ENCODE results near the gene PPARA. TPM values are rescaled to one million over a fixed set of nuclear protein-coding genes. Genes with fewer than 3 reads are reported as not detected.

The PPARA gene
- total and polyA plus RNA-seq, 4 donors = 11.9 to 18.6 (median 12.5) TPM

DNA sequence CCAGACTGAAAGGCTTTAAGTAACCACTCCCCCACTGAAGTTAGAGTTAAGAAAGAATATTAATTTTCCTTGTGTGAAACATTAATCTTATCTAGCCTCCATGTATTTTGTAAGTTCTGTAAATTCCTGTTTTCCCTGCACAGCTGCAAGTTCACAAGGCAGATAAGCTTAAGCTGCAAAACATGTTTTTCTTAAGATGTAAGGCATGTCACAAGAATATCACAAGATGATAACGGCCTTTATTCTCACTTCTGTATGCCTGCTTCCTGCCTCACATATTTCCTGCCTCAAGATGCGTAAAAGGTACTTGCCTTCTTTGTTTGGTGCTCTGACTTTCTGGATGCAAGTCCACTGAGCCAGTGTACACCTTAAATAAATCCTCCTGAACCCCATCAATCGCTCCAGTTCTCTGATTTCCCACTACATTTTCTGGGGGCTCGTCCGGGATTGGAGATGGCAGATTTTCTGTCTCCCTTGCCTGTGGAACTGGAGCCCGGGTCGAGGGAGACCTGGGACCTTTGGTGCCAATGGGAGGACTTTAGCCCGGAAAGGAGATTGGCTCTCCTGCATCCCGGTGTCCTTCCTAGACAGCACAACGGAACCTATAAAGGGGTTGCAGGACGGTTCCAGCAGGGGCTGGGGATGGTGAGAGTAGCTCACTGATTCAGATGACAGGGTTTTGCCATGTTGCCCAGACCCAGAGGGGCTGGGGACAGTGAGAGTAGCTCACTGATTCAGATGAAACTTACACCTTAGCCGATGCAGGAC is 30.2 kb downstream of the PPARA start:
- no peak for DNase-seq (ENCODE audit: low read depth in 4 of 6, low spot score in 6 of 6)
- H3K4me1 ChIP-seq (ENCODE audit: control insufficient read depth, insufficient read depth, low read length) = no peaks in the 10 kb centered on the region
- 94% methylated on average over 10 of the region's 12 CpGs for whole genome bisulfite sequencing (ENCODE audit: insufficient coverage)
- no peak overlapping the region for H3K4me3 ChIP-seq (ENCODE audit: low read depth, low read length)
- H3K9me3 ChIP-seq (ENCODE audit: control insufficient read depth, insufficient read depth, low read length) = peaks cover 19% of the 10 kb centered on the region
- no peaks in the 10 kb centered on the region for H3K27me3 ChIP-seq (ENCODE audit: control insufficient read depth, insufficient read depth, low read length)
- no peak overlapping the region for H3K27ac ChIP-seq (ENCODE audit: low read depth, low read length)
- peaks cover 15% of the 10 kb centered on the region for H3K36me3 ChIP-seq (ENCODE audit: control insufficient read depth, insufficient read depth, low read length)

DNA sequence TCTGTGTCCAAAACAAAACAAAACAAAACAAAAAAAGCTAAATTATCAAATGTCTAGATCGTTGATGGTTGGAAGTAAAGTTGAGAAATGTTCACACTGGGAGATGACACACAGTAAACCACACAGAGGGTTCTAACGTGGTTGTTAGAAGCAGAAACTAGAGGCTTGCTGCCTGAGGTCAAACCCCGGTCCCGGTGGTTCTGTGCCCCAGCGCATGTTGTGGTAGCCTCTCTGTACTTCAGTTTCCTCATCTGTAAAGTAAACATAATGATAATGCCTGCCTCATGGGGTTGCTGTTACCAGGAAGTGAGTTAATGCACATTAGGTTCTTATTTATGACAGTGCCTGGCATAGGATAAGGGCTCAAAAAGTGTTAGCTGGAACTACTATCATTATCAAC is 33.4 kb downstream of the PPARA start:
- Histone ChIP-seq H3K4me3 (ENCODE audit: low read depth, low read length) (no peak overlapping the region), H3K4me1 (ENCODE audit: control insufficient read depth, insufficient read depth, low read length) (no peaks in the 10 kb centered on the region), H3K27ac (ENCODE audit: low read depth, low read length) (no peak overlapping the region), H3K9me3 (ENCODE audit: control insufficient read depth, insufficient read depth, low read length) (peaks cover 19% of the 10 kb centered on the region), H3K27me3 (ENCODE audit: control insufficient read depth, insufficient read depth, low read length) (no peaks in the 10 kb centered on the region), H3K36me3 (ENCODE audit: control insufficient read depth, insufficient read depth, low read length) (peaks cover 10% of the 10 kb centered on the region)
- no CpG with 5 or more reads among the region's 5 CpGs for WGBS (ENCODE audit: insufficient coverage)
- no peak for DNase-seq (ENCODE audit: low read depth in 4 of 6, low spot score in 6 of 6)

DNA sequence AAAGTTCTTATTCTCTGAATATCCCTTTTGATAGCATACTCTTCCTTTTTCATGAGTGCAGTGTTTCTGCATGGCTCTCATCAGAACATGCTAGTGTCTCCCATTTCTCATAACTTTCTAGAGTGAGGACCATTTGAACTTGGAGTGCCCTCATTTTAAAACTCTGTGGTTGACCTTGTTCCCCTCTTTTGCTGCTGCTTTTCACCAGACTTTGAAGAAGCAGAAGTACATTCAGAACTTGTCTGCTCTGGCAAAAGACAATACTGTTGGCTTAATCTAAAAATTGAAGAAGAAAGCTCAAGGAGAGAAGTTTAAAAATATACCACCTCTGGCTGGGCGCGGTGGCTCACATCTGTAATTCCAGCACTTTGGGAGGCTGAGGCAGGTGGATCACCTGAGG is 35.0 kb downstream of the PPARA start:
- H3K4me1 ChIP-seq (ENCODE audit: control insufficient read depth, insufficient read depth, low read length) = no peaks in the 10 kb centered on the region
- DNase-seq (ENCODE audit: low read depth in 4 of 6, low spot score in 6 of 6) = no peak
- H3K27me3 ChIP-seq (ENCODE audit: control insufficient read depth, insufficient read depth, low read length) = no peaks in the 10 kb centered on the region
- no CpG with 5 or more reads among the region's 2 CpGs for WGBS (ENCODE audit: insufficient coverage)
- peaks cover 8% of the 10 kb centered on the region for H3K9me3 ChIP-seq (ENCODE audit: control insufficient read depth, insufficient read depth, low read length)
- no peak overlapping the region for H3K27ac ChIP-seq (ENCODE audit: low read depth, low read length)
- H3K4me3 ChIP-seq (ENCODE audit: low read depth, low read length) = no peak overlapping the region
- H3K36me3 ChIP-seq (ENCODE audit: control insufficient read depth, insufficient read depth, low read length) = peaks cover 10% of the 10 kb centered on the region

DNA sequence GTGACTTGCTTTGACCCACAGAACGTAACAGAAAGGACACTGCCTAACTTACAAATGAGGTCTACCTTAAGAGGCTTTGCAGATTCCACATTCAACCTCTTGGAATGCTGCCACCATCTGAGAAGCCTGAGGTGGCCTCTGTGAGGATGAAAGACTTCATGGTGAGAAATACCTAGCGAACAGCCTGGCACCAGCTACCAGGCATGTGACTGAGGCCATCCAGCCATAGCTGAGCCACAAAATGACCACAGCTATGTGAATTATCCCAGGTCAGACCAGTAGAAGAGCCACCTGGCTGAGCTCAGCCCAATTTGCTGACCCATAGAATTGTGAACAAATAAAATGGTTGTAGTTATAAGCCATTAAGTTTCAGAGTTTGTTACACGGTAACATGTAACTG is 37.5 kb downstream of the PPARA start:
- Histone ChIP-seq H3K27ac (ENCODE audit: low read depth, low read length) (no peak overlapping the region), H3K36me3 (ENCODE audit: control insufficient read depth, insufficient read depth, low read length) (peaks cover 6% of the 10 kb centered on the region), H3K4me1 (ENCODE audit: control insufficient read depth, insufficient read depth, low read length) (no peaks in the 10 kb centered on the region), H3K4me3 (ENCODE audit: low read depth, low read length) (no peak overlapping the region), H3K27me3 (ENCODE audit: control insufficient read depth, insufficient read depth, low read length) (no peaks in the 10 kb centered on the region), H3K9me3 (ENCODE audit: control insufficient read depth, insufficient read depth, low read length) (no peaks in the 10 kb centered on the region)
- 85% methylated on average over 1 of the region's 3 CpGs for WGBS (ENCODE audit: insufficient coverage)
- DNase-seq (ENCODE audit: low read depth in 4 of 6, low spot score in 6 of 6) = no peak

DNA sequence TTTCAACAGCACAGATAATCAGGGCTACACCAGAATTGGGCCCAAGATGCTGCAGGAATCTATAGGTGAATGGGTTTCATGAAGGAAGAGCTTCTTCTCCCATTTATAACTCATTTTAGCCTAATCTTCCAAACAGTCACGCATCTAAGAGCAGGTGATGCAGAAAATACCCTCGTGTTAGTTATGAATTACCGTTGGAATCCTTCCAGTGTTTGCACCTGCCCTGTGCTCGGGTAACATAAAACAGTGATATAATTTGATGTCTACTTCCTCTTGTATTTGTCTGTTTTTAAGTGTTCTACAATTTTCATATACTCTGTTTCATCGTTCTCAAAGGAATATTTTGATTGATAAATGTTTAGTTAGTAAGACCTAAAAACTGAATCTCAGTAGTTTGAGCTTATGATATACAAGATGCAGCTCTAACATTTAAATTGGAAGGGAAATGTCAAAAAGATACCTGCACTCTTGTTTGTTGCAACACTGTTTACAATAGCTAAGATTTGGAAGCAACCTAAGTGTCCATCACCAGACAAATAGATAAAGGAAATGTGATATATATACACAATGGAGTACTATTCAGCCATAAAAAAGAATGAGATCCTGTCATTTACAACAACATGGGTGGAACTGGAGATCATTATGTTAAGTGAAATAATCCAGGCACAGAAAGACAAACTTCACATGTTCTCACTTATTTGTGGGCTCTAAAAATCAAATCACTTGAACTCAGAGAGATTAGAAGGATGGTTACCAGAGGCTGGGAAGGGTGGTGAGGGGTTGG is 42.1 kb downstream of the PPARA start:
- no peaks in the 10 kb centered on the region for H3K9me3 ChIP-seq (ENCODE audit: control insufficient read depth, insufficient read depth, low read length)
- no peaks in the 10 kb centered on the region for H3K27me3 ChIP-seq (ENCODE audit: control insufficient read depth, insufficient read depth, low read length)
- no peak overlapping the region for H3K4me3 ChIP-seq (ENCODE audit: low read depth, low read length)
- H3K4me1 ChIP-seq (ENCODE audit: control insufficient read depth, insufficient read depth, low read length) = no peaks in the 10 kb centered on the region
- H3K27ac ChIP-seq (ENCODE audit: low read depth, low read length) = no peak overlapping the region
- H3K36me3 ChIP-seq (ENCODE audit: control insufficient read depth, insufficient read depth, low read length) = peaks cover 2% of the 10 kb centered on the region
- DNase-seq (ENCODE audit: low read depth in 4 of 6, low spot score in 6 of 6) = no peak
- WGBS (ENCODE audit: insufficient coverage) = no CpG with 5 or more reads among the region's 5 CpGs

DNA sequence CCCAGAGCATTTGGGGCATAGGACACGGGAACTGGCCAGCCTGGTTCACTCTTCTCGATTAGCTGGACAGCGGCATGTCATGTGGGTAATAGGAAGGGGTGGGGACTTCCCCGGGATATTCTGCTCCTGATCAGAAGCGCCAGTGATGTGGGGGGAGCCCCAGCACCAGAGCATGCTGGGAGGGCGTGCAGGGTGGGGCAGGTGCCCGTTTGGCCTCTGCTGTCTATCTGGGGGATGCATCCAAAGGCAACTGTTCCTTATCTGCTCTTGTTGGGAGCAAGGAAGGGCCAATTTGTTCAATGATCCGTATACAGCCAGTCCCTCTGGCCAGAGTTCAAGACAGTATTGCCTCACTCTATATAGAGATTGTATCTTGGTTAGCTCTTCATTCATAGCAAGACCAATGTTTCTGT is 43.6 kb downstream of the PPARA start:
- DNase-seq (ENCODE audit: low read depth in 4 of 6, low spot score in 6 of 6) = no peak
- no peak overlapping the region for H3K4me3 ChIP-seq (ENCODE audit: low read depth, low read length)
- H3K36me3 ChIP-seq (ENCODE audit: control insufficient read depth, insufficient read depth, low read length) = peaks cover 11% of the 10 kb centered on the region
- 69% methylated on average over 4 of the region's 8 CpGs for WGBS (ENCODE audit: insufficient coverage)
- no peaks in the 10 kb centered on the region for H3K27me3 ChIP-seq (ENCODE audit: control insufficient read depth, insufficient read depth, low read length)
- no peak overlapping the region for H3K27ac ChIP-seq (ENCODE audit: low read depth, low read length)
- no peaks in the 10 kb centered on the region for H3K4me1 ChIP-seq (ENCODE audit: control insufficient read depth, insufficient read depth, low read length)
- H3K9me3 ChIP-seq (ENCODE audit: control insufficient read depth, insufficient read depth, low read length) = no peaks in the 10 kb centered on the region

DNA sequence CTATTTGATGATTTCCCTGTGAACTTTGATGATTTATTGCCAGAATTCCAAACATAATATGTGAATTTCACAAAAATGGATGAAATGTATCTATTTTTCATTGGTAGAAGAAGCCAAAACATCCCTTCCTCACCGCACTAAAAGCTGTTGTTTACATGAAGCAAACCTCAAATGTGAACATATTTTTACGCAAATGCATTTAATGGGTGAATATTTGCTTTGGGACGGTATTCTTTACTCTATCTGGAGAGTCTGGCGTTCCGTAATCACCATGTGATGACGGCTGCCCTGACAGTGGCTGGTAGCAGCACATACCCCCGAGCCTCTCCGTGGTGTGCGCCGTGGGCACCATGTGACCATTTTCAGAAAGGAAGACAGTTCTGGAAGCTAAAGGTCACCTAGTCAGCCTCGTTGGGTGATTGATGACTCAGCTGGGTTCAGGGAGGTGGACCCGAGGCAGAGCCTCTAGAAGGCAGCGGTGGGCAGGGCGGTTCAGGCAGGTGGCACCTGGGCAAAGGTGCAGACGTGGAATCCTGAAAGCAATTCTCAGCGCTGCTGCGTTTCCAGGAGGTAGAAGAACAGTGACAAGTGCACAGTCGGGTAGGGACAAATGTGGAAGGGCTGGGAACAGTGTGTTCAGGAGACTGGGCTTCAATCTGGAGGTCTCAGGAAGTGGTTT is 45.3 kb downstream of the PPARA start:
- DNase-seq (ENCODE audit: low read depth in 4 of 6, low spot score in 6 of 6) = no peak
- Histone ChIP-seq H3K4me3 (ENCODE audit: low read depth, low read length) (no peak overlapping the region), H3K4me1 (ENCODE audit: control insufficient read depth, insufficient read depth, low read length) (no peaks in the 10 kb centered on the region), H3K27ac (ENCODE audit: low read depth, low read length) (no peak overlapping the region), H3K27me3 (ENCODE audit: control insufficient read depth, insufficient read depth, low read length) (no peaks in the 10 kb centered on the region), H3K9me3 (ENCODE audit: control insufficient read depth, insufficient read depth, low read length) (no peaks in the 10 kb centered on the region), H3K36me3 (ENCODE audit: control insufficient read depth, insufficient read depth, low read length) (peaks cover 21% of the 10 kb centered on the region)
- 88% methylated on average over 16 of the region's 18 CpGs for WGBS (ENCODE audit: insufficient coverage)

DNA sequence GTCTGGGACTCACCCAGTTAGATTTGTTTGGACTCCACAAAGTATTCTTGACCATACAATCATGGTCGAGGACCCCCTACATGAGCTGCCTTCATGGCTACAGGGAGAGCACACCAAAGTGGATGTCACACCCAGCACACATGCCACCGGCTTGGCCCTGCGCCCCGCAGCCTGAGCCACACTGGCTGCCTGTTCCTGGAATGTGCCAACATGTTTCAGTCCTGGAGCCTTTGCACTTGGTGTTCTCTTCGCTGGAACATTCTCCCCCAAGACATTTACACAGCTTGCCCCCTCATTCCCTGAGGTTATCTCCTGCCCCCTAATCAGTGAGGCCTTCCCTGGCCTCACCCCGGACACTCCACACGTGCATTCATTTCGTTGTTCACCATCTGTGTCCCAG is 46.0 kb downstream of the PPARA start:
- Histone ChIP-seq H3K4me3 (ENCODE audit: low read depth, low read length) (no peak overlapping the region), H3K4me1 (ENCODE audit: control insufficient read depth, insufficient read depth, low read length) (peaks cover 2% of the 10 kb centered on the region), H3K27me3 (ENCODE audit: control insufficient read depth, insufficient read depth, low read length) (no peaks in the 10 kb centered on the region), H3K36me3 (ENCODE audit: control insufficient read depth, insufficient read depth, low read length) (peaks cover 24% of the 10 kb centered on the region), H3K27ac (ENCODE audit: low read depth, low read length) (no peak overlapping the region), H3K9me3 (ENCODE audit: control insufficient read depth, insufficient read depth, low read length) (no peaks in the 10 kb centered on the region)
- 92% methylated on average over 7 of the region's 8 CpGs for WGBS (ENCODE audit: insufficient coverage)
- DNase-seq (ENCODE audit: low read depth in 4 of 6, low spot score in 6 of 6) = no peak

DNA sequence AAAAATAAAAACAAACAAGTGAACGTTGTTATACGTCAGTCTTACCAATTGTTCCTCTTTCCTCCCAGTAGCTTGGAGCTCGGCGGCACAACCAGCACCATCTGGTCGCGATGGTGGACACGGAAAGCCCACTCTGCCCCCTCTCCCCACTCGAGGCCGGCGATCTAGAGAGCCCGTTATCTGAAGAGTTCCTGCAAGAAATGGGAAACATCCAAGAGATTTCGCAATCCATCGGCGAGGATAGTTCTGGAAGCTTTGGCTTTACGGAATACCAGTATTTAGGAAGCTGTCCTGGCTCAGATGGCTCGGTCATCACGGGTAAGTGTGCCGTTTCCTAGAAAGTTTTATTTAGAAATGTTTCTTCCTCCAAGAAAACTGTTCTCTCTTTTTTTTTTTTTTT is 47.9 kb downstream of the PPARA start:
- WGBS (ENCODE audit: insufficient coverage) = 95% methylated on average over 14 of the region's 18 CpGs
- Histone ChIP-seq H3K4me3 (ENCODE audit: low read depth, low read length) (no peak overlapping the region), H3K9me3 (ENCODE audit: control insufficient read depth, insufficient read depth, low read length) (no peaks in the 10 kb centered on the region), H3K36me3 (ENCODE audit: control insufficient read depth, insufficient read depth, low read length) (peaks cover 31% of the 10 kb centered on the region), H3K27ac (ENCODE audit: low read depth, low read length) (no peak overlapping the region), H3K27me3 (ENCODE audit: control insufficient read depth, insufficient read depth, low read length) (no peaks in the 10 kb centered on the region), H3K4me1 (ENCODE audit: control insufficient read depth, insufficient read depth, low read length) (peaks cover 10% of the 10 kb centered on the region)
- no peak for DNase-seq (ENCODE audit: low read depth in 4 of 6, low spot score in 6 of 6)

All from spinal cord (tissue), 10 donors.